ENCODE measurements around the gene ERVW-1. TPM values are rescaled to one million over a fixed set of nuclear protein-coding genes. Genes with fewer than 3 reads are reported as not detected.
"Not testable (repeated sequence)": the region's sequence is repeated elsewhere in the genome, so short reads cannot be mapped to it uniquely, and the experiment has no call there.

Gene ERVW-1, protein sequence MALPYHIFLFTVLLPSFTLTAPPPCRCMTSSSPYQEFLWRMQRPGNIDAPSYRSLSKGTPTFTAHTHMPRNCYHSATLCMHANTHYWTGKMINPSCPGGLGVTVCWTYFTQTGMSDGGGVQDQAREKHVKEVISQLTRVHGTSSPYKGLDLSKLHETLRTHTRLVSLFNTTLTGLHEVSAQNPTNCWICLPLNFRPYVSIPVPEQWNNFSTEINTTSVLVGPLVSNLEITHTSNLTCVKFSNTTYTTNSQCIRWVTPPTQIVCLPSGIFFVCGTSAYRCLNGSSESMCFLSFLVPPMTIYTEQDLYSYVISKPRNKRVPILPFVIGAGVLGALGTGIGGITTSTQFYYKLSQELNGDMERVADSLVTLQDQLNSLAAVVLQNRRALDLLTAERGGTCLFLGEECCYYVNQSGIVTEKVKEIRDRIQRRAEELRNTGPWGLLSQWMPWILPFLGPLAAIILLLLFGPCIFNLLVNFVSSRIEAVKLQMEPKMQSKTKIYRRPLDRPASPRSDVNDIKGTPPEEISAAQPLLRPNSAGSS
- total RNA-seq (ENCODE audit: unreplicated experiment): not detected
- long read RNA-seq: 0 reads

DNA sequence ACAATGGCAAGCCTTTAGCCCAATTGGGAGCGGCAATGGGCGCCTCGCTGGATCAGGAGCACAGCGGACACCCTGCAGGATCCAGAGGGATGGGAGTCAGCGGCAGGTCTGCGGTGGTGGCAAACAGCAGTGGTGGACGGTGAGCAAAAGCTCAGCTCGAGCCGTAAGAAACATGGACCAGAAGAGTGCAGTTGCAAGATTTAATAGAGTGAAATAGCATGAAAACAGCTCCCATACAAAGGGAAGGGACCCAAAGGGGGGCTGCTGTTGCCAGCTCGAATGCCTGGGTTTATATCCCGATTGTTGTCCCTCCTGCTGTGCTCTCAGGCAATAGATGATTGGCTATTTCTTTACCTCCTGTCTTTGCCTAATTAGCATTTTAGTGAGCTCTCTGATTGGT is at the start of gene ERVW-1:
Gene ERVW-1 (minus strand): TSS at position 266 of the 400 bp plus-strand sequence. CDS start 7,565 bp downstream, outside the sequence.
- not testable (repeated sequence) for H3K27ac Mint-ChIP-seq (ENCODE audit: unreplicated experiment); H3K27me3 Mint-ChIP-seq (ENCODE audit: unreplicated experiment); DNase-seq; H3K36me3 Mint-ChIP-seq (ENCODE audit: unreplicated experiment); H3K4me3 Mint-ChIP-seq (ENCODE audit: unreplicated experiment); H3K4me1 Mint-ChIP-seq (ENCODE audit: low read depth, unreplicated experiment); H3K9me3 Mint-ChIP-seq (ENCODE audit: unreplicated experiment)

DNA sequence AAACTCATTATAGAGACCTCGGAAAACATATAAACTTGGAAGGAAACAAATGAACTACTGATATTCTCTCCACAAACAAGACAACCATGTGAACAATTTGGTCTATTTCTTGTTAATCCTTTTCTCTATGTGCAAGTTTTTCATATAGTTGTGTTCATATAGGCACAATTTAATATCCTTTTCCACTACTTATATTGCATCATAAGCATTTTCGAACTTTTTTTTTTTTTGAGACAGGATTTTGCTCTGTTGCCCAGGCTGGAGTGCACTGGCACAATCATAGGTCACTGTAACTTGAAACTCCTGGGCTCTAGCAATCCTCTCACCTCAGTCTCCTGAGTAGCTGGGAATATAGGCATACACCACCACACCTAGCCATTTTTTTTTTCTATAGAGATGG is 45.4 kb upstream of the ERVW-1 start:
- no peaks in the 10 kb centered on the region for H3K36me3 Mint-ChIP-seq (ENCODE audit: unreplicated experiment)
- H3K27ac Mint-ChIP-seq (ENCODE audit: unreplicated experiment): no peak overlapping the region
- H3K27me3 Mint-ChIP-seq (ENCODE audit: unreplicated experiment): no peaks in the 10 kb centered on the region
- H3K4me1 Mint-ChIP-seq (ENCODE audit: low read depth, unreplicated experiment): peaks cover 6% of the 10 kb centered on the region
- no peak for DNase-seq
- TF ChIP-seq, protein P1, sequence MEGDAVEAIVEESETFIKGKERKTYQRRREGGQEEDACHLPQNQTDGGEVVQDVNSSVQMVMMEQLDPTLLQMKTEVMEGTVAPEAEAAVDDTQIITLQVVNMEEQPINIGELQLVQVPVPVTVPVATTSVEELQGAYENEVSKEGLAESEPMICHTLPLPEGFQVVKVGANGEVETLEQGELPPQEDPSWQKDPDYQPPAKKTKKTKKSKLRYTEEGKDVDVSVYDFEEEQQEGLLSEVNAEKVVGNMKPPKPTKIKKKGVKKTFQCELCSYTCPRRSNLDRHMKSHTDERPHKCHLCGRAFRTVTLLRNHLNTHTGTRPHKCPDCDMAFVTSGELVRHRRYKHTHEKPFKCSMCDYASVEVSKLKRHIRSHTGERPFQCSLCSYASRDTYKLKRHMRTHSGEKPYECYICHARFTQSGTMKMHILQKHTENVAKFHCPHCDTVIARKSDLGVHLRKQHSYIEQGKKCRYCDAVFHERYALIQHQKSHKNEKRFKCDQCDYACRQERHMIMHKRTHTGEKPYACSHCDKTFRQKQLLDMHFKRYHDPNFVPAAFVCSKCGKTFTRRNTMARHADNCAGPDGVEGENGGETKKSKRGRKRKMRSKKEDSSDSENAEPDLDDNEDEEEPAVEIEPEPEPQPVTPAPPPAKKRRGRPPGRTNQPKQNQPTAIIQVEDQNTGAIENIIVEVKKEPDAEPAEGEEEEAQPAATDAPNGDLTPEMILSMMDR (IDR thresholded peaks at IDR 0.05; ENCODE audit: partially characterized antibody, unreplicated experiment): no peak
- H3K9me3 Mint-ChIP-seq (ENCODE audit: unreplicated experiment): peaks cover 7% of the 10 kb centered on the region
- no peak overlapping the region for H3K4me3 Mint-ChIP-seq (ENCODE audit: unreplicated experiment)

DNA sequence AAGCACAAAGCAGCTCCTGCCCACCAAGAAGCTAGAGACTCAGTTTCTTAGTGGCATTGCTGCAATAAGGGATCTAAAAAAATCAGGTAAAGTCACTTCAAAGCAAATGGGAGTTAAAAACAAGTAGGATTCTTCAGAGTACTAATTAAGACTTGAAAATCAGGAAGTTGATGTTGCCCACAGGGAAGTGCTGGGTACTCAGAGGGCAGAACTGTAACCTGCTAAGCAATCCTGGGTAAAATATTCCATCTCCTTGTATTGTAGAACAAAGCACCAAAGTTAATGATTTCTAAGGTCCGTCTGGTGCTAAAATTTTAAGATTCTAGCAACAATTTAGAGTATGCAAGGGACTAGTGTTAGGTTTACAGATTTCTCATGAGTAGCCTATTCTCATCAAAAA is 42.3 kb upstream of the ERVW-1 start:
- Mint-ChIP-seq H3K36me3 (ENCODE audit: unreplicated experiment) (no peaks in the 10 kb centered on the region), H3K9me3 (ENCODE audit: unreplicated experiment) (no peaks in the 10 kb centered on the region), H3K4me1 (ENCODE audit: low read depth, unreplicated experiment) (no peaks in the 10 kb centered on the region), H3K27ac (ENCODE audit: unreplicated experiment) (no peak overlapping the region), H3K4me3 (ENCODE audit: unreplicated experiment) (no peak overlapping the region), H3K27me3 (ENCODE audit: unreplicated experiment) (no peaks in the 10 kb centered on the region)
- TF ChIP-seq, protein P1 (IDR thresholded peaks at IDR 0.05; ENCODE audit: partially characterized antibody, unreplicated experiment): no peak
- DNase-seq: no peak

DNA sequence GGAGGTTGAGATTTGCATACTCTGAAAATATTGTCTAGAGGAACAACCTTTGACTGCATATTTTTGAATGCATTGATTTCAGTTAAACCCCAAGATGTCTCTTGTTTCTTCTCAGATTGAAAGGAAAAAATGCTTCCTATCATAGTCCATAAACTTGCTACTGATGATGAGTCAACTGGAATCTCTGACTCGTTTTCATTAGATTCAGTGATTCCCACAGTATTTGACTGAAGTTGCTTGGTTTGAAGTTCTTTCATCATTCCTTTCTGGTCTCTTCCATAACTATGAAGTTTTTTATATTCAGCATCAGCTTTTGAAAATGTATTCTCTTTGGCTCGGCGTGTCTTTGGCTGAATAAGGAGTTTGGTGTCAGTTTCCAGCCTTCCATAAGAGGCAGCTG is 39.9 kb upstream of the ERVW-1 start:
- no peak overlapping the region for H3K27ac Mint-ChIP-seq (ENCODE audit: unreplicated experiment)
- no peaks in the 10 kb centered on the region for H3K27me3 Mint-ChIP-seq (ENCODE audit: unreplicated experiment)
- TF ChIP-seq, protein P1 (IDR thresholded peaks at IDR 0.05; ENCODE audit: partially characterized antibody, unreplicated experiment): no peak
- H3K4me1 Mint-ChIP-seq (ENCODE audit: low read depth, unreplicated experiment): no peaks in the 10 kb centered on the region
- H3K9me3 Mint-ChIP-seq (ENCODE audit: unreplicated experiment): no peaks in the 10 kb centered on the region
- H3K36me3 Mint-ChIP-seq (ENCODE audit: unreplicated experiment): no peaks in the 10 kb centered on the region
- no peak for DNase-seq
- H3K4me3 Mint-ChIP-seq (ENCODE audit: unreplicated experiment): no peak overlapping the region

DNA sequence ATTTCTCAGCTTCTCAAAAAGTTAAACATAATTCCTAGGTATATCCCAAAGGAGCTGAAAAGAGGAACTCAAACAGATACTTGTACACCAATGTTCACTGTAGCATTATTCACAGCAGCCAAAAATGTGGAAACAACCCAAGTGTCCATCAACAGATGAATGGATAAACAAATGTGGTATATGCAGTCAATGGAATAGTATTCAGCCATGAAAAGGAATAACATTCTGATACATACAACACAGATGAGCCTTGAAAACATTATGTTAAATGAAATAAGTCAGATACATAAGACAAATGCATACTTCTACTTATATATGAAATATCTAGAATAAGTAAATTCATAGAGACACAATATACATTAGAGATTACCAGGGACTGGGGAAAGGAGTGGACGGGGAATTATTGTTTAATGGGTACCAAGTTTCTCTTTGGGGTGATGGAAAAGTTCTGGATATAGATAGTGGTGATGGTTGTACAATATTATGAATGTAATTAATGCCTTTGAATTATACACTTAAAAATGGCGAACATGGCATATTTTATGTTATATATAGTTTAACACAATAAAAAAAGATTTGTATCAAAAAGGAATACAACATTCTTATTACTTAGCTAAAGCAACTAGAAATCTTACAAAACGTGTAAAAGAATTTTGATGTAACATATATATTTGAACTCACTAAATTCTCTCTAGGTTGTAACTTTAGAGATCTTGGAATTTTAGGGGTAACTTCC is 35.6 kb upstream of the ERVW-1 start:
- Mint-ChIP-seq H3K4me1 (ENCODE audit: low read depth, unreplicated experiment) (no peaks in the 10 kb centered on the region), H3K27me3 (ENCODE audit: unreplicated experiment) (no peaks in the 10 kb centered on the region), H3K36me3 (ENCODE audit: unreplicated experiment) (no peaks in the 10 kb centered on the region), H3K27ac (ENCODE audit: unreplicated experiment) (no peak overlapping the region), H3K9me3 (ENCODE audit: unreplicated experiment) (no peaks in the 10 kb centered on the region), H3K4me3 (ENCODE audit: unreplicated experiment) (no peak overlapping the region)
- DNase-seq: no peak
- TF ChIP-seq, protein P1 (IDR thresholded peaks at IDR 0.05; ENCODE audit: partially characterized antibody, unreplicated experiment): no peak
